HepG2 (cell line): Measurements from ENCODE around the gene FCHO2. TPM values are rescaled to one million over a fixed set of nuclear protein-coding genes. Genes with fewer than 3 reads are reported as not detected.

ENCODE experiments used
- AKAP8 ChIP-seq: sonication (generic); formaldehyde crosslinking; IDR thresholded peaks from 2 replicates; pipeline ENCODE4 v1.5.1; 2020; ENCODE audit warnings: mild to moderate bottlenecking, missing genetic modification reagents
- ATAD3A ChIP-seq: sonication (generic); formaldehyde crosslinking; IDR thresholded peaks from 2 replicates; pipeline ENCODE4 v1.4.0; 2020; ENCODE audit warnings: missing genetic modification reagents
- FOSL1 ChIP-seq: sonication (generic); formaldehyde crosslinking; IDR thresholded peaks from 2 replicates; pipeline ENCODE4 v1.9.0; 2021; ENCODE audit warnings: missing genetic modification reagents, borderline replicate concordance
- GATA4 ChIP-seq: sonication (generic); IDR thresholded peaks from 2 replicates; pipeline ENCODE4 v1.6.1; 2016; ENCODE audit warnings: antibody characterized with exemption, low read depth, borderline replicate concordance
- KLF16 ChIP-seq, 2 experiments: sonication (generic) in 1 of 2; formaldehyde crosslinking in 1 of 2; IDR thresholded peaks; 2 replicates each; pipeline versions ENCODE4 v1.6.1 to v1.8.0; 2016 to 2023; ENCODE audit warnings: missing genetic modification reagents in 2 of 2, missing compliant biosample characterization in 1 of 2
- NR2C2 ChIP-seq: sonication (generic); formaldehyde crosslinking; IDR thresholded peaks from 2 replicates; pipeline ENCODE4 v1.4.0; 2020; ENCODE audit warnings: missing genetic modification reagents, mild to moderate bottlenecking, moderate library complexity, borderline replicate concordance
- PCBP2 ChIP-seq: fragments of 200-400 bp; formaldehyde crosslinking; optimal IDR thresholded peaks from 2 replicates; pipeline ENCODE3; 2018; ENCODE audit warnings: low read length, low read depth; ENCODE audit not compliant: poor library complexity, severe bottlenecking
- SMARCE1 ChIP-seq: fragments of 450-650 bp; IDR thresholded peaks from 2 replicates; pipeline ENCODE4 v1.6.1; 2017; ENCODE audit warnings: borderline replicate concordance
- TAF1 ChIP-seq: sonication (generic); formaldehyde crosslinking; IDR thresholded peaks from 2 replicates; pipeline ENCODE4 v1.4.0; 2020; ENCODE audit warnings: missing genetic modification reagents
- ZFP36L1 ChIP-seq: sonication (generic); formaldehyde crosslinking; IDR thresholded peaks from 2 replicates; pipeline ENCODE4 v1.8.0; 2022; ENCODE audit warnings: mild to moderate bottlenecking, missing genetic modification reagents, moderate library complexity
- ZNF446 ChIP-seq: sonication (generic); formaldehyde crosslinking; IDR thresholded peaks from 2 replicates; pipeline ENCODE4 v1.5.0; 2020; ENCODE audit warnings: mild to moderate bottlenecking, missing genetic modification reagents
- ZNF589 ChIP-seq: sonication (generic); formaldehyde crosslinking; conservative IDR thresholded peaks from 2 replicates; pipeline ENCODE4 v1.8.0; 2022; ENCODE audit warnings: mild to moderate bottlenecking, moderate library complexity, missing genetic modification reagents
- ZNF615 ChIP-seq: sonication (generic); formaldehyde crosslinking; IDR thresholded peaks from 2 replicates; pipeline ENCODE4 v1.5.0; 2020; ENCODE audit warnings: mild to moderate bottlenecking, missing genetic modification reagents, borderline replicate concordance
- ZNF839 ChIP-seq: sonication (generic); formaldehyde crosslinking; IDR thresholded peaks from 2 replicates; pipeline ENCODE4 v1.4.0; 2020; ENCODE audit warnings: missing genetic modification reagents, mild to moderate bottlenecking, borderline replicate concordance
- polyA plus RNA-seq, 8 experiments: library from polyadenylated mRNA; depleted of rRNA in 3 of 8; stranded (reverse) in 7 of 8; unstranded in 1 of 8; fragments of >200 nt; fragmentation: Illumina TruSeq in 4 of 8; extraction: Trizol in 4 of 8; gene quantifications; 2 replicates each; pipeline versions ENCODE4 v1.2.1 to v1.2.3, GENCODE V29; 2011 to 2016; ENCODE audit warnings: low read depth in 4 of 8, missing spikeins in 1 of 8, mixed read lengths in 1 of 8; ENCODE audit not compliant: insufficient read depth in 1 of 8
- total RNA-seq, 5 experiments: library from RNA; depleted of rRNA; stranded (reverse); fragments of >200 nt; fragmentation: Illumina TruSeq; extraction: Trizol; gene quantifications; 2 replicates each; pipeline ENCODE4 v1.2.3, GENCODE V29; 2016; ENCODE audit warnings: low read depth in 1 of 5
- TF ChIP-seq, protein P1 (sequence below): sonication (generic); formaldehyde crosslinking; IDR thresholded peaks from 2 replicates; pipeline ENCODE4 v1.8.0; 2022; ENCODE audit warnings: missing genetic modification reagents, mild to moderate bottlenecking, borderline replicate concordance
- TF ChIP-seq, protein P2 (sequence below): sonication (generic); formaldehyde crosslinking; IDR thresholded peaks from 2 replicates; pipeline ENCODE4 v1.4.0; 2020; ENCODE audit warnings: missing genetic modification reagents, mild to moderate bottlenecking, borderline replicate concordance
- TF ChIP-seq, protein P3 (sequence below), 2 experiments: sonication (generic) in 1 of 2; formaldehyde crosslinking in 1 of 2; IDR thresholded peaks; 2 replicates each; pipeline versions ENCODE4 v1.4.0 to v1.6.1; 2016 to 2020; ENCODE audit warnings: borderline replicate concordance in 1 of 2, low read depth in 1 of 2, mild to moderate bottlenecking in 1 of 2, missing genetic modification reagents in 1 of 2
- TF ChIP-seq, protein P4 (sequence below): sonication (generic); formaldehyde crosslinking; conservative IDR thresholded peaks from 2 replicates; pipeline ENCODE4 v1.4.0; 2020; ENCODE audit warnings: mild to moderate bottlenecking, missing genetic modification reagents, moderate library complexity

FCHO2 gene
- total and polyA plus RNA-seq, 2 of the 13 experiments (the other 11 are each of a cell fraction or from before 2014, with no cell fraction given) = 11.6 to 17.3 TPM

DNA sequence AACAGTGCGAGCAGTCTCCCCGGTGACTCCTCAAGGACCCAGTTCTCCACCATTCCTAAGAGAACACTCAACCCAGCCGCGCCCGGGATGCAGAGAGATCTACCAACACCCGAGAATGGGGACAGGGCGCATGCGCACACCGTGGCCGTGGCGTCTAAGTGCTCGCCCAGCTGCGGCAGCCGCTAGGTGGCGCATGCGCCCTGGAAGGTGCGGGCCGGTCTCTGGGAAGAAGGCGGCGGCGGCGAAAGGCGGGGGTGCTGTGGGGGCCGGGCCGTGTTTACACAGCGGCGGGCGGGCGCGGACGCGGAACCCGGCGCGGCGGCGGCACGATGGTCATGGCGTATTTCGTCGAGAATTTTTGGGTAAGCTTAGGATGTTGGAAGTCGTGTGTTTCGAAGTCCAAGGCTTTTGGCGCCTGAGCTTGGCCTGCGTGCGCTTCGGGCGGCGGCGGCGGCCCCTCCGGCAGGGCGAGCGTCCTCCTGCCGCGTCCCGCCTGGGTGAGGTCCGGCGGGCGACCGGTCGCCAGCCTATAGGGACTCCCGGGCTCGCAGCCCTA is at the start of gene FCHO2 (continued):
- TF ChIP-seq KLF16 (CRISPR knock-in tag; IDR thresholded peaks at IDR 0.05) (peak in 1 of 2 experiments; percentile 80; a peak in 2 of 4 replicates), ZNF589 (CRISPR knock-in tag) (peak; percentile 64; the same call in 1 of the 2 replicates), FOSL1 (CRISPR knock-in tag) (no peak), NR2C2 (CRISPR knock-in tag) (0 out of 2 replicates have a peak, but pooled peaks have one; percentile 1), ZFP36L1 (CRISPR knock-in tag) (0 out of 2 replicates have a peak, but pooled peaks have one; percentile 66), ATAD3A (CRISPR knock-in tag) (no peak), AKAP8 (no peak), ZNF446 (CRISPR knock-in tag) (peak; percentile 27; the same call in 1 of the 2 replicates), ZNF839 (peak; percentile 30; the same call in 1 of the 2 replicates), TAF1 (CRISPR knock-in tag) (peak; percentile 73), GATA4 (0 out of 2 replicates have a peak, but pooled peaks have one; percentile 19), ZNF615 (CRISPR knock-in tag) (no peak), PCBP2 (no peak), SMARCE1 (no peak)
- TF ChIP-seq, protein P1, sequence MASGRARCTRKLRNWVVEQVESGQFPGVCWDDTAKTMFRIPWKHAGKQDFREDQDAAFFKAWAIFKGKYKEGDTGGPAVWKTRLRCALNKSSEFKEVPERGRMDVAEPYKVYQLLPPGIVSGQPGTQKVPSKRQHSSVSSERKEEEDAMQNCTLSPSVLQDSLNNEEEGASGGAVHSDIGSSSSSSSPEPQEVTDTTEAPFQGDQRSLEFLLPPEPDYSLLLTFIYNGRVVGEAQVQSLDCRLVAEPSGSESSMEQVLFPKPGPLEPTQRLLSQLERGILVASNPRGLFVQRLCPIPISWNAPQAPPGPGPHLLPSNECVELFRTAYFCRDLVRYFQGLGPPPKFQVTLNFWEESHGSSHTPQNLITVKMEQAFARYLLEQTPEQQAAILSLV (CRISPR knock-in tag) = peak; percentile 86; the same call in 1 of the 2 replicates
- TF ChIP-seq, protein P2, sequence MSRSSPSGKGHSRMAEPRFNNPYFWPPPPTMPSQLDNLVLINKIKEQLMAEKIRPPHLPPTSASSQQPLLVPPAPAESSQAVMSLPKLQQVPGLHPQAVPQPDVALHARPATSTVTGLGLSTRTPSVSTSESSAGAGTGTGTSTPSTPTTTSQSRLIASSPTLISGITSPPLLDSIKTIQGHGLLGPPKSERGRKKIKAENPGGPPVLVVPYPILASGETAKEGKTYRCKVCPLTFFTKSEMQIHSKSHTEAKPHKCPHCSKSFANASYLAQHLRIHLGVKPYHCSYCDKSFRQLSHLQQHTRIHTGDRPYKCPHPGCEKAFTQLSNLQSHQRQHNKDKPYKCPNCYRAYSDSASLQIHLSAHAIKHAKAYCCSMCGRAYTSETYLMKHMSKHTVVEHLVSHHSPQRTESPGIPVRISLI (CRISPR knock-in tag) = no peak
- TF ChIP-seq, protein P3, sequence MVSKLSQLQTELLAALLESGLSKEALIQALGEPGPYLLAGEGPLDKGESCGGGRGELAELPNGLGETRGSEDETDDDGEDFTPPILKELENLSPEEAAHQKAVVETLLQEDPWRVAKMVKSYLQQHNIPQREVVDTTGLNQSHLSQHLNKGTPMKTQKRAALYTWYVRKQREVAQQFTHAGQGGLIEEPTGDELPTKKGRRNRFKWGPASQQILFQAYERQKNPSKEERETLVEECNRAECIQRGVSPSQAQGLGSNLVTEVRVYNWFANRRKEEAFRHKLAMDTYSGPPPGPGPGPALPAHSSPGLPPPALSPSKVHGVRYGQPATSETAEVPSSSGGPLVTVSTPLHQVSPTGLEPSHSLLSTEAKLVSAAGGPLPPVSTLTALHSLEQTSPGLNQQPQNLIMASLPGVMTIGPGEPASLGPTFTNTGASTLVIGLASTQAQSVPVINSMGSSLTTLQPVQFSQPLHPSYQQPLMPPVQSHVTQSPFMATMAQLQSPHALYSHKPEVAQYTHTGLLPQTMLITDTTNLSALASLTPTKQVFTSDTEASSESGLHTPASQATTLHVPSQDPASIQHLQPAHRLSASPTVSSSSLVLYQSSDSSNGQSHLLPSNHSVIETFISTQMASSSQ (IDR thresholded peaks at IDR 0.05; ENCODE audit: low read depth) = no peak
- TF ChIP-seq, protein P3 (CRISPR knock-in tag; IDR thresholded peaks at IDR 0.05; ENCODE audit: borderline replicate concordance) = peak; percentile 45; the same call in 1 of the 2 replicates
- TF ChIP-seq, protein P4, sequence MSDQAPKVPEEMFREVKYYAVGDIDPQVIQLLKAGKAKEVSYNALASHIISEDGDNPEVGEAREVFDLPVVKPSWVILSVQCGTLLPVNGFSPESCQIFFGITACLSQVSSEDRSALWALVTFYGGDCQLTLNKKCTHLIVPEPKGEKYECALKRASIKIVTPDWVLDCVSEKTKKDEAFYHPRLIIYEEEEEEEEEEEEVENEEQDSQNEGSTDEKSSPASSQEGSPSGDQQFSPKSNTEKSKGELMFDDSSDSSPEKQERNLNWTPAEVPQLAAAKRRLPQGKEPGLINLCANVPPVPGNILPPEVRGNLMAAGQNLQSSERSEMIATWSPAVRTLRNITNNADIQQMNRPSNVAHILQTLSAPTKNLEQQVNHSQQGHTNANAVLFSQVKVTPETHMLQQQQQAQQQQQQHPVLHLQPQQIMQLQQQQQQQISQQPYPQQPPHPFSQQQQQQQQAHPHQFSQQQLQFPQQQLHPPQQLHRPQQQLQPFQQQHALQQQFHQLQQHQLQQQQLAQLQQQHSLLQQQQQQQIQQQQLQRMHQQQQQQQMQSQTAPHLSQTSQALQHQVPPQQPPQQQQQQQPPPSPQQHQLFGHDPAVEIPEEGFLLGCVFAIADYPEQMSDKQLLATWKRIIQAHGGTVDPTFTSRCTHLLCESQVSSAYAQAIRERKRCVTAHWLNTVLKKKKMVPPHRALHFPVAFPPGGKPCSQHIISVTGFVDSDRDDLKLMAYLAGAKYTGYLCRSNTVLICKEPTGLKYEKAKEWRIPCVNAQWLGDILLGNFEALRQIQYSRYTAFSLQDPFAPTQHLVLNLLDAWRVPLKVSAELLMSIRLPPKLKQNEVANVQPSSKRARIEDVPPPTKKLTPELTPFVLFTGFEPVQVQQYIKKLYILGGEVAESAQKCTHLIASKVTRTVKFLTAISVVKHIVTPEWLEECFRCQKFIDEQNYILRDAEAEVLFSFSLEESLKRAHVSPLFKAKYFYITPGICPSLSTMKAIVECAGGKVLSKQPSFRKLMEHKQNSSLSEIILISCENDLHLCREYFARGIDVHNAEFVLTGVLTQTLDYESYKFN (CRISPR knock-in tag) = peak; percentile 34; the same call in 1 of the 2 replicates
